ENCODE results near the gene CXCL3.

DNA sequence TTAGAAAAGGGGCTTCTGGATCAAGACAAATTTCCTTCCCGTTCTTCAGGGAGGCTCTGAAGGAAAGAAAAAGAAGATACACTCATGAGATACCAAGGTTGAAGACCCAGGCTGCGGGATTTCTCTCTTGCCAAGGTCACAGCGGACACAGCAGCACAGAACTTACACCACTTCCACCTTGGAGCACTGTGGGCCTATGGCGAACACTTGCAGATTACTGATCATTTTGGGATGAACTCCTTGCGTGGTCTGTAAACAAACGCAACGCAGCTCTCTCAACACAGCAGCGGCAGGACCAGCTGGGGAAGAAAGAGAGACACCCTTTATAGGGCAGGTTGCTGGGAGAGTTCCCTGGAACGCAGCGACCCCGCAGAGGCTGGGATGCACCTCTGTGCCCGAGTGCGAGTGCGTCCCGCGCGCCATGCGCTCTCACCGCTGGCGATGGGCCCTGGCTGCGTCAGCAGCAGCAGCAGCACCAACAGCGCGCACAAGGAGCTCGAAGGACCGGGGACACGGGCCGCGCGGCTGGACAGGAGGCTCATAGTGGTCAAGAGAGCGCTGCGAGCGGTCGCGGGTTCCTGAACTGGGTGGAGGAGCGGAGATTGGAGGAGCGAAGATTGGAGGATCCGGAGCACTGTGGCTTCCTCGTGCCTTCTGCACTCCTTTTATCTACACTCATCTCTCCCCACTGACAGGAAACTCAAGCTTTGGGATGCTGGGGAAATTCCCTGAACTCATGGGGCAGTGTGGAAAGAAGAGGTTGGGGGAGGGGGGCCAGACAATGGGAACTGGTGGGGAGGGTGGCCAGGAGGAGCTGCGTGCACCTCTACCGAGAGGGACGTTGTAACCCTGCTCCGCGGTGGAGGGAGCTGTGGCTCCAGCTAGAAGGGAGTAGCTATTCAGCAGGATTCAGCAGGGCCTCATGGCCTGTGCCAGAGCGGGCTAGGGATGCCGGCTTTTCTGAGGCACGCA lies 40.2 kb downstream of the CXCL3 start, which contains the start of gene CXCL5:
- TF ChIP-seq, protein P1, sequence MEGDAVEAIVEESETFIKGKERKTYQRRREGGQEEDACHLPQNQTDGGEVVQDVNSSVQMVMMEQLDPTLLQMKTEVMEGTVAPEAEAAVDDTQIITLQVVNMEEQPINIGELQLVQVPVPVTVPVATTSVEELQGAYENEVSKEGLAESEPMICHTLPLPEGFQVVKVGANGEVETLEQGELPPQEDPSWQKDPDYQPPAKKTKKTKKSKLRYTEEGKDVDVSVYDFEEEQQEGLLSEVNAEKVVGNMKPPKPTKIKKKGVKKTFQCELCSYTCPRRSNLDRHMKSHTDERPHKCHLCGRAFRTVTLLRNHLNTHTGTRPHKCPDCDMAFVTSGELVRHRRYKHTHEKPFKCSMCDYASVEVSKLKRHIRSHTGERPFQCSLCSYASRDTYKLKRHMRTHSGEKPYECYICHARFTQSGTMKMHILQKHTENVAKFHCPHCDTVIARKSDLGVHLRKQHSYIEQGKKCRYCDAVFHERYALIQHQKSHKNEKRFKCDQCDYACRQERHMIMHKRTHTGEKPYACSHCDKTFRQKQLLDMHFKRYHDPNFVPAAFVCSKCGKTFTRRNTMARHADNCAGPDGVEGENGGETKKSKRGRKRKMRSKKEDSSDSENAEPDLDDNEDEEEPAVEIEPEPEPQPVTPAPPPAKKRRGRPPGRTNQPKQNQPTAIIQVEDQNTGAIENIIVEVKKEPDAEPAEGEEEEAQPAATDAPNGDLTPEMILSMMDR (IDR thresholded peaks at IDR 0.05; ENCODE audit: insufficient read depth, low read depth, low read length): no peak
- no peak for TF ChIP-seq EZH2 (IDR thresholded peaks at IDR 0.05; ENCODE audit: insufficient read depth, low read length)

Data from astrocyte (in vitro differentiated cells and primary cell).